ENCODE data around the gene GALNT2. TPM values are rescaled to one million over a fixed set of nuclear protein-coding genes. Genes with fewer than 3 reads are reported as not detected.
A peak's percentile ranks its signal among the peaks of the same experiment; 100 is the strongest.

GALNT2 gene
- total RNA-seq (59.2 TPM), polyA plus RNA-seq (ENCODE audit: insufficient read depth, low read depth, low replicate concordance) (20.2 TPM)
- long read RNA-seq, donor 1, full-length matches to known transcripts, result 8 of 14 reads
- long read RNA-seq, donor 1, partial matches to known transcripts, result 6 of 14 reads
- long read RNA-seq, donor 1, other reads (novel, unspliced or antisense), result 0 of 14 reads
- long read RNA-seq, donor 2, full-length matches to known transcripts, result 15 of 22 reads
- long read RNA-seq, donor 2, partial matches to known transcripts, result 7 of 22 reads
- long read RNA-seq, donor 2, other reads (novel, unspliced or antisense), result 0 of 22 reads
- long read RNA-seq, donor 3, full-length matches to known transcripts, result 21 of 34 reads
- long read RNA-seq, donor 3, partial matches to known transcripts, result 13 of 34 reads
- long read RNA-seq, donor 3, other reads (novel, unspliced or antisense), result 0 of 34 reads
- long read RNA-seq, donor 4, full-length matches to known transcripts, result 20 of 52 reads
- long read RNA-seq, donor 4, partial matches to known transcripts, result 32 of 52 reads
- long read RNA-seq, donor 4, other reads (novel, unspliced or antisense), result 0 of 52 reads
- long read RNA-seq, donor 5, partial matches to known transcripts, result 5 of 5 reads
- long read RNA-seq, donor 5, other reads (novel, unspliced or antisense), result 0 of 5 reads
- long read RNA-seq, donor 6, full-length matches to known transcripts, result 1 of 1 reads
- long read RNA-seq, donor 6, partial matches to known transcripts, result 0 of 1 reads
- long read RNA-seq, donor 6, other reads (novel, unspliced or antisense), result 0 of 1 reads
- long read RNA-seq, donor 7, full-length matches to known transcripts, result 16 of 53 reads
- long read RNA-seq, donor 7, partial matches to known transcripts, result 6 of 53 reads
- long read RNA-seq, donor 7, other reads (novel, unspliced or antisense), result 31 of 53 reads
- long read RNA-seq, donor 8, full-length matches to known transcripts, result 13 of 32 reads
- long read RNA-seq, donor 8, partial matches to known transcripts, result 19 of 32 reads
- long read RNA-seq, donor 8, other reads (novel, unspliced or antisense), result 0 of 32 reads
- long read RNA-seq, donor 9, full-length matches to known transcripts, result 8 of 8 reads
- long read RNA-seq, donor 9, partial matches to known transcripts, result 0 of 8 reads
- long read RNA-seq, donor 9, other reads (novel, unspliced or antisense), result 0 of 8 reads
- long read RNA-seq, donor 10, full-length matches to known transcripts, result 11 of 16 reads
- long read RNA-seq, donor 10, partial matches to known transcripts, result 5 of 16 reads
- long read RNA-seq, donor 10, other reads (novel, unspliced or antisense), result 0 of 16 reads

DNA sequence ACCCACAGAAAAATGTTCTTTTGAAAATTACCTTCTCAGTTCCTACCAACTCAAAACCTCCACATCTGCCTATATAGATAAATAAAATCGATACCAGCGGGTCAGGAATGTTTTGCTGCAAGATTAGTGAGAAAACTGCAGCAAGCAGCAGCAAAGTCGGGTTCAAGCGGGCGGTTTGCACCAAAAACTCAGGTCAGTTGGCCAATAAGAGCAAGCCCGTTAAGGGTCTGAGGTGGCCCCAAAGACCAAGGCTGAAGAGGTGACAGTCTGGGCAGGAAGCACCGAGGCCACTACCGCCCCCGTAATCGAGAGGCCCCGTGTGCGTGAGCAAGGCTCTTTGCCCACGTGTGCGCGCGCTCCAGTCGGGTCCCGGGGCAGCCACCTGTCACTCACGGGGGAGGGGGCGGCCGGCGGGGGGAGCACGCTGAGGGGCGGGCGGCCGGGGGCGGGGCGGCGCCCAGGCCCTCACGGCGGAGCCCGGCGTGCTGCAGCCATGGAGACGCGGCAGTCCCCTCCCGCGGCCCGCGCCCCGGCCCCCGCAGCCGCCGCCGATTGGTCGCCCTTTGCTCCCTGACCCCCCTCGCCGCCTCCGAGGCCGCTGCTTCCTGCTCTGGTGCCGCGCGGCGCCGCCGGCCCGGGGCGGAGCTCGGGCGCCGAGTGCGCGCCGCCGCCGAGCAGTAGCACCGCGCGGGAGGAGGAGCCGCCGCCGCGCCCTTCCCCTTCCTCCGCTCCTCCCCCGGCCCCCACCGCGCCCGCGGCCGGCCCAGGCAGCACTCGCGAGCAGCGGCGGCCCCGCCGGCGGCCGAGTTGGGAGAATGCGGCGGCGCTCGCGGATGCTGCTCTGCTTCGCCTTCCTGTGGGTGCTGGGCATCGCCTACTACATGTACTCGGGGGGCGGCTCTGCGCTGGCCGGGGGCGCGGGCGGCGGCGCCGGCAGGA is at the start of gene GALNT2:
Gene GALNT2 (plus strand): TSS at position 773 of the 939 bp plus-strand sequence. CDS start 43 bp downstream, at position 816.
- TF ChIP-seq, protein P1, sequence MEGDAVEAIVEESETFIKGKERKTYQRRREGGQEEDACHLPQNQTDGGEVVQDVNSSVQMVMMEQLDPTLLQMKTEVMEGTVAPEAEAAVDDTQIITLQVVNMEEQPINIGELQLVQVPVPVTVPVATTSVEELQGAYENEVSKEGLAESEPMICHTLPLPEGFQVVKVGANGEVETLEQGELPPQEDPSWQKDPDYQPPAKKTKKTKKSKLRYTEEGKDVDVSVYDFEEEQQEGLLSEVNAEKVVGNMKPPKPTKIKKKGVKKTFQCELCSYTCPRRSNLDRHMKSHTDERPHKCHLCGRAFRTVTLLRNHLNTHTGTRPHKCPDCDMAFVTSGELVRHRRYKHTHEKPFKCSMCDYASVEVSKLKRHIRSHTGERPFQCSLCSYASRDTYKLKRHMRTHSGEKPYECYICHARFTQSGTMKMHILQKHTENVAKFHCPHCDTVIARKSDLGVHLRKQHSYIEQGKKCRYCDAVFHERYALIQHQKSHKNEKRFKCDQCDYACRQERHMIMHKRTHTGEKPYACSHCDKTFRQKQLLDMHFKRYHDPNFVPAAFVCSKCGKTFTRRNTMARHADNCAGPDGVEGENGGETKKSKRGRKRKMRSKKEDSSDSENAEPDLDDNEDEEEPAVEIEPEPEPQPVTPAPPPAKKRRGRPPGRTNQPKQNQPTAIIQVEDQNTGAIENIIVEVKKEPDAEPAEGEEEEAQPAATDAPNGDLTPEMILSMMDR (IDR thresholded peaks at IDR 0.05; ENCODE audit: borderline replicate concordance, extremely low read depth, insufficient read depth), result no peak
- peak; percentile 93 to 97 (median 95) for DNase-seq

DNA sequence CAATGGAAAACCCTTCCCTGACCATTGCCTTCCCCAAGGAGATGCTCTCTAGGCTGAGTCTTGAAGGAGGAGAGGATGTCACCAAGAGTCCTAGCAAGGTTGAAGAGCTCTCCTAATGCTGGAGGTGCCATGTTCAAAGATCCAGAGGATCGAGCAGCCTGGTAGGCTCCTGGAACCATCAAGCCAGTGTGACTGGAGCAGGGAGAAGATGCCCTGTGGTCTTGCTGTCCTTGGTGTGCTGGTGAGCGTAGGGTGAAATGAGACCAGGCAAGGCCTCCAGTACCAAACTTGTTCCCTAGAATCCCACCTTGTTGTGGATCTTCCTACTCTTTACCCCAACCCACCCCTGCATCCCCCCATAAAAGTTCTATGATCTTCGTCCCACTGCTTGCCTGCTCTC is 46.6 kb upstream of the GALNT2 start:
- Histone ChIP-seq H3K4me1 (ENCODE audit: control insufficient read depth in 2 of 3, insufficient read depth in 2 of 3, low read depth in 1 of 3, low read length in 3 of 3) (no peaks in the 10 kb centered on the region), H3K27ac (ENCODE audit: low read depth in 2 of 2, low read length in 2 of 2) (no peak overlapping the region), H3K36me3 (ENCODE audit: control insufficient read depth in 2 of 3, insufficient read depth in 3 of 3, low read length in 3 of 3) (no peaks in the 10 kb centered on the region), H3K9me3 (ENCODE audit: control insufficient read depth in 2 of 3, insufficient read depth in 1 of 3, low read length in 3 of 3) (no peaks in the 10 kb centered on the region), H3K27me3 (ENCODE audit: control insufficient read depth, insufficient read depth, low read length) (no peaks in the 10 kb centered on the region), H3K4me3 (ENCODE audit: low read length in 3 of 3) (no peak overlapping the region), H3K9ac (ENCODE audit: low read length in 3 of 3) (no peak overlapping the region)
- FAIRE-seq, result no peak
- intact Hi-C loops (cut with DNase I), result no loop called here
- DNase-seq, result no peak
- TF ChIP-seq, protein P1 (IDR thresholded peaks at IDR 0.05; ENCODE audit: borderline replicate concordance, extremely low read depth, insufficient read depth), result no peak

More for the DNA sequence above, at the start of gene GALNT2:
- no peaks in the 10 kb centered on the region for H3K36me3 ChIP-seq (ENCODE audit: control insufficient read depth in 2 of 3, insufficient read depth in 3 of 3, low read length in 3 of 3)
- H3K9me3 ChIP-seq (ENCODE audit: control insufficient read depth in 2 of 3, insufficient read depth in 1 of 3, low read length in 3 of 3), result peaks cover 0 to 4% (median 2%) of the 10 kb centered on the region in 3 donors
- intact Hi-C loops (cut with DNase I), result no loop called here
- no peaks in the 10 kb centered on the region for H3K27me3 ChIP-seq (ENCODE audit: control insufficient read depth, insufficient read depth, low read length)
- H3K9ac ChIP-seq (ENCODE audit: low read length in 3 of 3), result peak within 1 kb of the TSS; percentile 57 to 87 (median 74)
- H3K4me3 ChIP-seq (ENCODE audit: low read length in 3 of 3), result peak within 1 kb of the TSS; percentile 79 to 88 (median 80)
- peaks cover 3 to 12% (median 11%) of the 10 kb centered on the region in 3 donors for H3K4me1 ChIP-seq (ENCODE audit: control insufficient read depth in 2 of 3, insufficient read depth in 2 of 3, low read depth in 1 of 3, low read length in 3 of 3)
- H3K27ac ChIP-seq (ENCODE audit: low read depth in 2 of 2, low read length in 2 of 2), result peak within 1 kb of the TSS; percentile 80 to 81
- no peak for FAIRE-seq

Measured in kidney (tissue), 22 donors.